ENCODE measurements around the gene THAP4. TPM values are rescaled to one million over a fixed set of nuclear protein-coding genes. Genes with fewer than 3 reads are reported as not detected.

The THAP4 gene
- total RNA-seq, 1 donor from 2014 or later, result 84.5 TPM

DNA sequence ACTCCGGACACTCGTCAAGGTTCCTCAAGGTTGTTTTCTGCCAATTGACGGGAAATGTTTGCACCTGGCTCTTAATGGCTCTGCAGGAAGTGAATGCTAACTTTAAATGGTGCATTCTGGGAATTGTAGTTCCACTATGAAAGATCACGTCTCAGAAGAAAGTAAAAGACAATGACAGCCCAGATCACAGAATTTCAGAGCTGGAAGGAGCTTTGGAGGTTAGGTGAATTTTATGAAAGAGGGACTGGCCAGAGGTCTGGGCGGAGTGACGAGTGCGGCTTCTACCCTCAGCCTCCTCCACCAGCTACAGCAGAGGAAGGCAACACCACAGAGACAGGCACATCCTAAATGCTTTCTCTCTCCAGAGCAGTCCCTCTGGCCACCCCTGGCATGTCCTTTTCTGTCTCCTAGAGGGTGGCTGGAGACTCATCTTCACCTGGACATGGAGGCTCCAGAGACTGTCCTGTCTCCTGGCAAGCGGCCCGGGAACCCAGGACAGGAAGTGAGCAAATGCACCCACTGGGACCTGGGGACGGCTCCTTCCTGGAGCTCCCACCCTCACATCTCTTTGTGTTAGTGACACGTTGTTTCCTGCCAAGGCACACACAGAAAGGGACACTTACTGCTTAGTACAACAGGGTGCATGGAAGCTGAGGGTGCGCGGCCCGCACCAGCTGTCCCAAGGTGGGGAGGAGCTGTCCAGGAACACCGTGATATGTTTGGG is 19.4 kb downstream of the THAP4 start:
- DNase-seq (peak; percentile 73), ATAC-seq (peak; percentile 54)
- intact Hi-C loops (cut with micrococcal nuclease), result no loop called here

DNA sequence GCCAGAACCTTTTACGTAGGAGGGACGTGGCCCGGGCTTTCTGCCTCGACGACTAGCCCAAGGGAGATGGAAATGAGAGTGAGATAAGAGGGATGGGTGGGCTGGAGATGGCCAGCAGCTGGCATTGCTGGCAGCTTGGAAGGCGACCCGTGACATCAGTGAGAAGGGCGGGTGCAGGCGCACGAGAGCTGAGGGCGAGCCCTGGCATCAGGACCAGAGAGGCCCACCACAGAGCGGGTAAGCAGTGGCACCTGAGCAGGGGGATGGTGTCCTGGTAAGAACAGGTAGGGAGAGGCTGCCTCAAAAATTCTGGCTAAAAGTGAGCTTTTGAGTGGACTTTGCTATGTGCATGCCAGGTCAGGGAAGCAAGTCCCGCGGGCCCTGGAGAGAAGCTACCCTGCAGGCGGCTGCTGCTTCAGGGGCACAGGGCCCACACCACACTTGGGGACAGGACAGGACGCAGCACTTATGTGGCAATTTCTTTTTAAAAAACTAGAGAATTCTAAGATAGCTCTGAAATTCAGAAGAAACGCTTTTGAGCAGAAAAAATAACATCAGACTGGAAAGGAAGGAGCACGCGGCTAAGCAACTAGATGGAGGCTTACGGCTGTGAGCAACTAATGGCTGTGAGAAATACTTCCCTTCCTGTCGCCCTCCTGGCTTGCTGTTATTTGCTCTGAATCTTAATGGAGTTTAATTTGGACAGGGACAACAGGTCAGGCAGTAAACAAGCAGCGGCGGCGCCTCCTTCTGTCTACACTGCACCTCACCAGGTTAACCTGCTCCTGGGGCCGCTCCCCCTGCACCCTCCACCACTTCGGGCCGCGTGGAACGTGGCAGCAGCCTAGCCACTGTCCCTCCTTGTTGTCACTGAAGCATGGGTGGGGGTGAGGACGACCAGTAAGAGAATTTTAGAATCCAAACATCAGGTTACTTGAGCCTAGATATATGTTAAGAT is 20.5 kb downstream of the THAP4 start:
- DNase-seq, result no peak
- intact Hi-C loops (cut with micrococcal nuclease), result no loop called here
- peak; percentile 8 for ATAC-seq

DNA sequence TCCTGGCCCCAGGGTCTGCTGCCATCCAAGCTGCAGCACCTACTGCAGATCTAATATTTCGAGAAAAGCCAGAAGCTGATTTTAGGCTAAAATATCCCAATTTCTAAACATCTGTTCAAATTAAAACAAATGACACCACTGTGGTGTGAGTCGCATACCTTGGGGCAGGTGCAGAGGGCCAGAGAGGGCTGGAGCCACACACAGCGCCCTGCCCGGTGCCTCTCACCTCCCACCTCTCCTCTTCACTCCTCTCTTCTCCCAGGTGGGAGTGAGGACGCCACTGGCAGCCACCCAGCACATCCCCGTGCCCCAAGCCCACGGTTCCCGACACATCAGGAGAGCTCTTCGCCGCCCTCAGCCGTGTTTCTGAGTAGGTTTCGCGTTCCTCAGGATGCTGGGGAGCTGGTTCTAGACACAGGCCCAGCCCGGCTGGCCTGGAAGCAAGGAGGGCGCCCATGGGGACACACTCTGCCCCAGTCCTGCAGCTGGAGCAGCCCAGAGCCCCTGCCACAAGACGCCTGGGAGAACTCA is 21.4 kb downstream of the THAP4 start:
- DNase-seq (no peak), ATAC-seq (no peak)
- intact Hi-C loops (cut with micrococcal nuclease), result no loop called here

DNA sequence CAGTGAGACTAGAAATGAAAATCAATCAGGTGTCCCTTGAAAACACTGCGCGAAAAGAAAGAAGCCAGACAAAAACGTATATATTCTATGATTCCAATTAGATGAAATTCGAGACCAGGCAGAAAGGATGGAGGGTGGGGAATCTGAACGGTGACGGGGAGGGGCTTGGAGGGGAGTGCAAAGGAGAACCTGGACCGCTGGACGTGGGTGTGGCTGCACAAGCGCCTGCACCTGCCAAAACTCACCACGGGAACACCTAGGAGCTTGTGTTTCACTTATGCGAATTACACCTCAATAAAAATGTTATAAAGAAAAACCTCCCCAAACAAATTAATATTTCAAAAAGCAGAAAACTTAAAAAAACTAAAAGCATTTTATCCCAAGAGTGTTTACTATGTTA is 21.9 kb downstream of the THAP4 start:
- intact Hi-C loops (cut with micrococcal nuclease), result no loop called here
- DNase-seq (no peak), ATAC-seq (no peak)

DNA sequence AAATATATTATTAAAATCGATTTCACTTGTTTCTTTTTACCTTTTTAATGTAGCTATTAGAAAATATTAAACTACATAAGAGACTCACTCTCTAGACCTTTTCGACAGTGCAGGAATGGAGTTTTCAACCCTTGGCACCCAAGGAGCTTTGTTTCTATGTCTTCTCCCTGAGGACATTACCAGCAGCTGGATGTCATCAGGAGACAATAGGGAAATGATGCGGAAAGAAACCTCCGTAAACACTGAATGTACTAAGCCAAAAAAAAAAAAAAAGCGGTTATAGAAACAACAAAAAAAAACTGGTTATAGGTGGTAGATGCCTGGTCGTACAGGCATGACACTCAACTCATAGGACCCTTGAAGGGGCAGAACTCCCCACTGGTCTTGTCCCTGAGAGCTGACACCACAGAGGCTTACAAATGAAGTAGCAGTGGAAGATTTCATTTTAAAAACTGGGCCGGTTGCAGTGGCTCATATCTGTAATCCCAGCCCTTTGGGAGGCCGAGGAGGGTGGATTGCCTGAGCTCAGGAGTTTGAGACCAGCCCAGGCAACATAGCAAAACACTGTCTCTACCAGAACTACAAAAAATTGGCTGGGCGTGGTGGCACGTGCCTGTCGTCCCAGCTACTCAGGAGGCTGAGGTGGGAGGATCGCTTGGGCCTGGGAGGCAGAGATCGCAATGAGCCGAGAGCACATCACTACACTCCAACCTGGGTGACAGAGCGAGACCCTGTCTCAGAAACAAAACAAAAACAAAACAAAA is 23.8 kb downstream of the THAP4 start:
- intact Hi-C loops (cut with micrococcal nuclease), result no loop called here
- DNase-seq, result peak; percentile 58
- peak; percentile 2 for ATAC-seq

DNA sequence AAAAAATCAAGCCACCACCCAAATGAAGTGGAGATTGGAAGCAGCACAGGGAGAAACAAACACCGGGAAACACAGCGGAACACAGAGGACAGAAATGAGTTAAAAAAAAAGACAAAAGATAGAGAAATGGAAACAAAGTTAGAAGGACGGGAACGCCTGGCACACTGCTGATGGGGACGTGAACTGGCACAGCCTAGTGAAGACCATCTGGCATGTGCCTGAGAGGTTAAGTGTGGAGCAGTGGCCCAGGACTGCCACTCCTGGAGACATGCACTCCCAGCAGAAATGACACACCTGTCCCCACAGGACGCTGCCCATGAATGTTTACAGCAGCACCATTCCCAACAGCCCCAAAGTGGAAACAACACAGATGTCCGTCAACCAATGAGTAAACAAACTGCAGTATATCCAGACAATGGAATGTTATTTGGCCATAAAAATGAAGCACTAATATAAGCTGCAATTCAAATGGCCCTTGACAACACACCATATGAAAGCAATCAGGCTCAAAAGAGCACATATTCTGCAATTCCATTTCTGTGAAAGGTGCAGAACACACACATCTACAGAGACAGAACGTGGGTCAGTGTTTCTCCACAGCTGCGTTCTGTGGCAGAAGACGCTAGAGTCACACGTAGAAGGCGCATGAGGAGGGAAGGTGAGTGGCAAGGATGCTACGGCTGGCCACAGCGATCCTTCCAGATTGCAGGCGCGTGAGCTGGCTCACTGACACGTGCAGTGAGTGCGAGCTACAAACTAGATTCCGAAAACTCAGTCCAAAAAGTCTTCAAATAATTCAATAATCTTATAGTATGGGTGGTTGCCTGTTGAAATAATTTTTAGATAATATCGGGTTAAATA is 24.6 kb downstream of the THAP4 start:
- intact Hi-C loops (cut with micrococcal nuclease), result no loop called here
- DNase-seq, result no peak
- ATAC-seq, result no peak

DNA sequence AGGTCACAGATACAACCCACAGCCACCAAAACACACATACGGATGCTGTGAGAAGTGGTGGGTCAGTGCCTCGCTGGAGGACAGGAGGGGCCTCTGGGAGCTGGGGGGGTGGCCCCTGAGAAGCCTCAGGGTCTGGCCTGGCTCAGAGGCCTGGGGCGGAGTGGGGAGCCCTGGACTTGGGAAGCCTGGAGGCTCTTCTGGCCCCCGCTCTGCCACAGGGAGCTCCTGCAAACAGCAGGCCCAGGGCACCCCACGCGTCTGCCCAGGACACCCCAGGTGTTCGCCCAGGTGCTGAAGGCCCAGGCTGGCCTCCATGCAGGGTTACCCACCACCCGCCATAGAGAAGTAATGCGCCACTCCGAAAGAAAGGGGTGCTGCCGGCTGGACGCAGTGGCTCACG is 25.9 kb downstream of the THAP4 start:
- intact Hi-C loops (cut with micrococcal nuclease), result no loop called here
- no peak for ATAC-seq
- DNase-seq, result no peak

DNA sequence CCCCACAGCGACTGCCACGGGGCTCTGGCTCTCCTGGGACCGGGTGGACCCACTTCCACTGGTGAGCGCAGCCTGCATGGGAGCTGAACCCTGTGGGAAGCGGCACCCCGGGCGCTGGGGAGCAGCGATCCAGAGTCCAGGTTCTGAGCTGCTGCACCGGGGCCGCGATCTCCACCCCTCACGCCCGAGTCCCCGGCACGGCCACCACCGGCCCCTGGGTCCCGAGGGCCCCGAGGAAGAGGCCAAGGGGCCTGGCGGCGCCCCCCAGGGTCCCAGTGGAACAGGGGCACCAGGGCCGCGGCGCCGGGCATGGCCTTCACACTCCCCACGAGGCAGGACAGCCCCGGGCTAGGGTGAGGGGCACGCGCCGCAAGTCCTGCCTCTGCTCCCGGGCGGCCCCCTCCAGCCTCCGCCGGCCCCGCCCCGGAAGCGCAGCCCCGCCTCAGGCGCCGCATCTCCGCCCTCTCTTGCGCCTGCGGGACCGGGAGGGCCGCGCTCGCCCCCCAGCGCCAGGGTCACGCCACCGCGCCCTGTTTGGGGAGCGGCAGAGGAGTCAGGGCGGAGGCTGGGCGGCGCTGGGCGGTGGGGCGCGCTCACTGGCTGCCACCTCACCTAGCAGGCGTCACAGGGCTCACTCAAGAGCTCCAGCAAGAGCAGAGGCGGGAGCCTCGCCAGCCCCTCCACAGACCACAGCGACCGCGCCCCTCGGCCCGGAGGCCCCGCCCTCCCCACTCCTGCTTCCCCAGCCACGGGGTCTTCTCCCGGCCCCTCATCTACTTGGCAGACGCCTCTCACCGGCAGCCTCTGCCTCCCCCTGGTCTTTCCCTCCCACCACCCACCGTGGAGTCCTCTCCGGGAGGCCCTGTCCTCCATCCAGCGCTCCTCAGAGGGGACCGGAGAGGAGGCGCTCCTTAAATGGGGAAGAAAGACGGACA is 26.8 kb downstream of the THAP4 start:
- intact Hi-C loops (cut with micrococcal nuclease), result no loop called here
- ATAC-seq, result peak; percentile 95
- peak; percentile 93 for DNase-seq

DNA sequence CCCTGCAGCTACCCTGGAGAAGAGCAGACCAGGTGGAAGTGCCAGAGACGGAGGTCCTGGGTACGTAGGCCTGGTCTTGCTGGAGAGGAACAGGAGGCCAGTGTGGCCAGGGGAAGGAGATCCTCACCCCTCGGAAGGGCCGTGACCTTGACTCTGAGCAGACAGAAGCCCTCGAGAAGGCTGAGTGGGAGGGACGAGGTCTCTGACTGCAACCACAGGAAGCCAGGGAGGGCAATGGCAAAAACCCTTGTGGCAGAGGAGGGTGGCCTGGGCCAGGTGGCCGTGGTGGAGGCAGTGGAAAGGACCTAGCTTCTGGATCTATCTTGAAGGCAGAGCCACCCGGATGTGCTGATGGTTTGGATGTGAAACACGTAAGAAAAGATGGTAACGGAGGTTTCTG is 28.1 kb downstream of the THAP4 start:
- DNase-seq (no peak), ATAC-seq (no peak)
- intact Hi-C loops (cut with micrococcal nuclease), result no loop called here

DNA sequence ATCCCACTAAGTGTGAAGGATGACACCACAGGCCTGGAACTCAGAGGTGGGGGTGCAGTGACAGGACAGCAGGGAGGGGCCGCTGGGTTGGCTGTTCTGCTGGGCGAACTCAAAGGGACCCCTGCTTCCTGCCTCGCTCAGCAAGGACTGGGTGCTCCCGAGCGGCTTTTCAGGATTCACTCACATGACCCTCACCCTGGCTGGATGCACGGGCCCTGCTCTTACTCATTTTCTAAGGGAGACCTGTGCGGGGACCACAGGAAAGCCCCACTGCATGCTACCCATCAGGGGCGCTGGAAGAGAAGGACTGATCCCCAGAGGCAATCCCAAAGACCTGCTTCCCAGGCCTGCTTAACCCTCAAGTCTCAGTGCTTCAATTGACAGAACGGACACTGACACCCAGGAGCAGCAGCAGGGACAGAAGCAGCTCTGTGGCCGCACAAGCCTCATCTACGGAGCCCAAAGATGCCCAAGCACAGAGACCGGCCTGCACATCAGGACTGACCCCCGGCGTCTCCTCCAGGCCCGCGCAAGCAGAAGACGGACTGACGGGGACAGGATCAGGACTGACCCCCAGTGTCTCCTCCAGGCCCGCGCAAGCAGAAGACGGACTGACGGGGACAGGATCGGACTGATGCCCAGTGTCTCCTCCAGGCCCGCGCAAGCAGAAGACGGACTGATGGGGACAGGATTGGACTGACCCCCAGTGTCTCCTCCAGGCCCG is 29.6 kb downstream of the THAP4 start:
- no peak for DNase-seq
- no peak for ATAC-seq
- intact Hi-C loops (cut with micrococcal nuclease), result no loop called here

DNA sequence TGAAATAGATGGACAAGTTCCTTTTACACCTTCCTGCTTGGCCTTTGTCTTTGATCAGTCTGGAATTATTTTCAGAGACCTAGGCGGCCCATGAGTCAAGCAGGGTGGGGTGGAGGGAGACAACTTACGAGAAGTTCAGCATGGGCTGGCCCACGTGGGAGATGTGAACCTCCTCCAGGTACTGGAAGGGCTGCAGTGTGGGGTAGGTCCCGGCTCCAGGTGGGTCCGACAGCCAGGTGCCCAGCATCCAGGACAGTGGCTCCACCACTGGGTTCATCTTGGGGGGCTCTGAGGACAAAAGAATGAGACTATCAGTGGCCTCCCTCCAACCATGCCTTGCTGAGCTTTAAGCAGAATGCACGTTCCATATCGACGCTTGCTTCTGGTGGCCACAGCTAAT is 30.8 kb downstream of the THAP4 start:
- intact Hi-C loops (cut with micrococcal nuclease), result no loop called here
- DNase-seq (no peak), ATAC-seq (no peak)

DNA sequence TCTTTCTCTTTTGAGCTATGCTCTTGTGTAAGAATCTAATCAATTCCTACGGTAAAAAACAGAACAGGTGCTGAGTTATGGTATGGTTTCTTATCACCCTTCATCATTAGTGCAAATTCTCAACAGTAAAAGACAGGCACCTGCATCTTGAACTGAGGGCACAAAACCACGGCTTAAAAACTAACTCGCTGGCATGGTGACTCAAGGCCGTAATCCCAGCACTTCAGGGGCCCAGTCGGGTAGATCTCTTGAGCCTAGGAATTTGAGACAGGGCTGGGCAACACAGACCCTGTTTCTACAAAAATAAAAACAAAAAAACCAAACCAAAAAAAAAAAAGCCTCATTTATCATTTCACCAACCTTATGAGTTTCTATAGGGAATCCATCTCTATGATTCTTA is 33.3 kb downstream of the THAP4 start:
- ATAC-seq (no peak), DNase-seq (no peak)
- intact Hi-C loops (cut with micrococcal nuclease), result no loop called here

DNA sequence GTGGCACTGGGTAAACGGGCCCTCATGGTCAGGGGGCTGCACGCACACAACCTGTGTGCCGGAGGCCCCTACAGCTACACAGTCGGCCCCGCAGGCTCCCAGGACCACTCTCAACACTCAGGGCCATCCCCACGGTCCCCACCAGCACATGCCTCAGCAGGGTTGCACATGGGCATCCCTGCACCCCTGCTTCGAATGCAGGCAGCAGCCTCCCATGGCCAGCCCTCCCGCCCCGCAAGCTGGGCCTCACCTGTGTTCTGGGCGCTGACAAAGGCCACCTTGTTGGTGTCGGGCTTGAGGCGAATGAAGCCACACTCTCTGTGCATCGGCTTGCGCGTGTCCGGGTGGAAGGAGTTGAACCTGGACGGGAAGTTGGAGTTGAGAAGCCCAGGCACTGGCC is 34.2 kb downstream of the THAP4 start:
- DNase-seq (no peak), ATAC-seq (no peak)
- intact Hi-C loops (cut with micrococcal nuclease), result no loop called here

DNA sequence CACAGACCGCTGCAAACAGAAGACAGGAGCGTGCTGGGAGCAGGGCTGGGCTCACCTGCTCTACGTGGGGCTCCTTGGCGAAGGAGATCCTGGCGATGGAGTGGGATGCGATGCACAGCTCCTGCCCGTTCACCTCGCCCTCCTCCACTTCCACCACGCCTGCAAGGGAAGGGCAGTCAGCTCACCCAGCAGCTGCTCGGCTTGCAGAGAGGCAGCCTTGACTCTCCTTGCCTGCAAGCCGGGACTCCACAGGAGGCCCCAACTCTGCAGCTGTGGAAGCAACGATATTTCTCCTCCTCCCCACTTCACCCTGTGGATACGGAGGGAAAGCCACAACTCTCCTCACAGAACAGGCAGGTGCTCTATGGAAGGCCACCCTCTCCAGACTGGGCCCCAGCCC is 35.1 kb downstream of the THAP4 start:
- ATAC-seq (no peak), DNase-seq (no peak)
- intact Hi-C loops (cut with micrococcal nuclease), result no loop called here

DNA sequence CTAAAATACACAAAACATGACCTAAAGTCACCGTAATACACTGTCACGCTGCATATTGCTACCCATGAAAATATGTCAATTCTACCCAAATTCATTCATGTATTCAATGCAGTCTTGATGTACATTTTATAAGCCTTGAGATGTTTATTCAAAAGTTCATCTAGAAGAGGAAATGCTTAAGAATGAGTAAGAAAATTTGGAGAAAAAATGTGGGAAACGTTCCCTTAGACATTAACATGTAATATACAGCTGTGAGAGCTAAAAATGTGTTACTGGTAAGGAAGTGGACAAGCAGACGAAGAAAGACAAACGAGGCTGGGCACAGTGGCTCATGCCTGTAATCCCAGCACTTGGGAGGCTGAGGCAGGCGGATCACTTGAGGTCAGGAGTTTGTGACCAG is 37.3 kb downstream of the THAP4 start:
- intact Hi-C loops (cut with micrococcal nuclease), result no loop called here
- no peak for DNase-seq
- no peak for ATAC-seq

DNA sequence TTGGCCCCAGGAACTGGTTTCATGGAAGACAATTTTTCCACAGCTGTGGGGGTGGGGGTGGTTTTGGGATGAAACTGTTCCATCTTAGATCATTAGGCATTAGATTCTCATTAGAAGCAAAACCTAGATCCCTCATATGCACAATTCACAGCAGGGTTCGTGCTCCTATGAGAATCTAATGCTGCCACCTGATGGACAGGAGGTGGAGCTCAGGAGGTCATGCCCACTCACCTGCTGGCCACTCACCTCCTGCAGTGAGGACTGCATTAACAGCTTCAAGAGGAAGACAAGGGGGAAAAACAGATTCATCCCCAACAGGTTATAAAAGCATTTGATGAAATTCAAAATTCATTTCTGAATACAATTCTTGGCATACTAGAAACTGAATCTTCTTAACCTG is 38.5 kb downstream of the THAP4 start:
- ATAC-seq (no peak), DNase-seq (no peak)
- intact Hi-C loops (cut with micrococcal nuclease), result no loop called here

DNA sequence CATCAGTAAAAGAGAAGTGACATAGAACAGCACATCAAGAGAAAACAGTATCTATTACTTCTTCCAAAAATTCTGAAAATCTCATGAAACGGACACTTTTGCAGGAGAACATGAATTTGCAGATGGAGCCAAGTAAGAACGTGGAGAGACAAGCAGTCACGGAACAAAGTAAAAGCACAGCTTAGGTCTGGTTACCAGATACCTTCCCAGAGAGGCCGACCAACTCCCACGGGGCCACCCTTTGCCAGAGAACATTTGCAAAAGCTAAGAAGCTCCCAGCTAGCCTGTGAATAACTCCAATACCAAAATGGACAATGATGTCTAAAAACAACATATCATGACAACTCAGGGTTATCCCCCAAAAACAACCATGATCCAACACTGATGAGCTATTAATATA is 38.9 kb downstream of the THAP4 start:
- intact Hi-C loops (cut with micrococcal nuclease), result no loop called here
- DNase-seq (peak; percentile 55), ATAC-seq (no peak)
